Hepatocyte (in vitro differentiated cells): ENCODE measurements around the gene ERBB2. TPM values are rescaled to one million over a fixed set of nuclear protein-coding genes. Genes with fewer than 3 reads are reported as not detected.

Experiments used
- DNase-seq: peaks from one replicate; pipeline ENCODE4 v3.0.0-alpha.2; 2016; ENCODE audit warnings: low spot score
- H2AFZ ChIP-seq: fragments of 200-600 bp; sonication (generic); 2 replicates; pipeline ENCODE4 v1.6.0; 2016; ENCODE audit warnings: antibody characterized with exemption, mild to moderate bottlenecking
- H3K27ac ChIP-seq: fragments of 200-600 bp; sonication (generic); 2 replicates; pipeline ENCODE4 v1.5.1; 2016; ENCODE audit warnings: mild to moderate bottlenecking
- H3K27me3 ChIP-seq: fragments of 200-600 bp; sonication (generic); 2 replicates; pipeline ENCODE4 v1.6.1; 2016
- H3K36me3 ChIP-seq: fragments of 200-600 bp; sonication (generic); replicated peaks from 2 replicates; pipeline ENCODE4 v1.5.1; 2016; ENCODE audit warnings: low read depth; ENCODE audit not compliant: insufficient read depth
- H3K4me1 ChIP-seq: fragments of 200-600 bp; sonication (generic); 2 replicates; pipeline ENCODE4 v1.5.1; 2016; ENCODE audit warnings: mild to moderate bottlenecking, moderate library complexity; ENCODE audit not compliant: insufficient read depth
- H3K4me2 ChIP-seq: fragments of 200-600 bp; sonication (generic); 2 replicates; pipeline ENCODE4 v1.6.0; 2016
- H3K4me3 ChIP-seq: fragments of 200-600 bp; sonication (generic); 2 replicates; pipeline ENCODE4 v1.5.1; 2016; ENCODE audit warnings: mild to moderate bottlenecking
- H3K79me2 ChIP-seq: fragments of 200-600 bp; sonication (generic); 2 replicates; pipeline ENCODE4 v1.6.0; 2017; ENCODE audit warnings: mild to moderate bottlenecking
- H3K9me2 ChIP-seq: fragments of 200-600 bp; sonication (generic); replicated peaks from 2 replicates; pipeline ENCODE4 v1.6.0; 2017; ENCODE audit warnings: mild to moderate bottlenecking; ENCODE audit not compliant: insufficient read depth
- H3K9me3 ChIP-seq: fragments of 200-600 bp; sonication (generic); 2 replicates; pipeline ENCODE4 v1.5.1; 2016; ENCODE audit warnings: low read depth, mild to moderate bottlenecking
- H4K20me1 ChIP-seq: fragments of 200-600 bp; sonication (generic); 2 replicates; pipeline ENCODE4 v1.6.0; 2016; ENCODE audit warnings: mild to moderate bottlenecking; ENCODE audit not compliant: insufficient read depth, poor library complexity, severe bottlenecking
- EZH2 ChIP-seq: fragments of 200-600 bp; sonication (generic); IDR thresholded peaks from 2 replicates; pipeline ENCODE4 v1.6.1; 2016; ENCODE audit warnings: antibody characterized with exemption, mild to moderate bottlenecking, borderline replicate concordance
- EZH2phosphoT487 ChIP-seq: fragments of 200-600 bp; sonication (generic); IDR thresholded peaks from one replicate; pipeline ENCODE4 v1.6.1; 2018; ENCODE audit warnings: antibody characterized with exemption, mild to moderate bottlenecking, low read depth, moderate library complexity; ENCODE audit not compliant: unreplicated experiment, severe bottlenecking
- WGBS: methylation state at CpG from one replicate; pipeline ENCODE4 v1.1.6; 2016; ENCODE audit warnings: low lambda C conversion rate; ENCODE audit errors: missing lambda C conversion rate; 5-methylcytosine and 5-hydroxymethylcytosine counted together
- polyA plus RNA-seq: library from polyadenylated mRNA; unstranded; fragments of >200 nt; fragmentation: Nextera tagmentation; extraction: Ambion mirVana; gene quantifications from 2 replicates; pipeline ENCODE4 v1.2.1, GENCODE V29; 2016
- total RNA-seq: library from RNA; depleted of rRNA; stranded (reverse); fragments of >200 nt; gene quantifications from 2 replicates; pipeline ENCODE4 v1.2.3, GENCODE V29; 2014
- TF ChIP-seq, protein P1 (sequence below): fragments of 200-600 bp; sonication (generic); IDR thresholded peaks from 2 replicates; pipeline ENCODE4 v1.5.1; 2016; ENCODE audit warnings: antibody characterized with exemption, mild to moderate bottlenecking; ENCODE audit not compliant: poor library complexity

Gene ERBB2
- total and polyA plus RNA-seq, 2 experiments from 2014 or later = 76.4 to 93.1 TPM

DNA sequence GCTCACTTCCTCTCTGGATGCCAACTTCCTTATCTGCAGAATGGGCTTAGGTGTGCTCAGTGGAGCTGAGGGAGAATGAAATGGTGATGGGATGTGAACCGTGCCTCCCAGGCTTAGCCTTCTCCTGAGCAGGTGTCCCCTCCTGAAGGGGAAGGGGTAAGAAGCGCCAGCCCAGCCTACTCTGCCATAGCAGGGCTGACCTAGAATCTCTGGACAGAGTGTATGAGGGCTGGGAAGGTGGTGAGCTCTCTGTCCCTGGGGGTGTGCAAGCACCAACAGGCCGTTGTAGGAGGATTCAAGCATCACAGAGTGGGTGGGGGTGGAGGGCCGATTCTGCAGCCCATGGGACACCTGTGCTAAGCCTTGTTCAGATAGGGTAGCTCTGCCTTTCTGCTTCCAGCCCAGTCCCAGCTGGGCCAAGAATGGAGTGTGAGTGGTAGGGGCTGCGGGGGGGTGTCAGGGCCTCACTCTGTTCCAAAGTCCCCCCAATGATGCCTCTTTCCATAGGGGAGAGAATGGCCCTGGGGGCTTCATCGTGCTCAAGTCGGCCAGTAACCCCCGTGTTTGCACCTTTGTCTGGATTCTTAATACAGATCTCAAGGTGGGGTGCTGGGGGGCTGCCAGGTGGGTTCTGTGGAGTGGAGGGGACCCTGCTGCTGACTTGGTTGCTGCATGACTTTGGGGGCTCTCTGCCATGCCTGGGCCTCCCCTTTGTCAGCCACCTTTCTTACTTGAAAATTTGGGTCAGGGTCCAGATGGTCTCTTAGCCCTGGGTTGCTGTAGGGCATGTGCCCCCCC, 37.9 kb upstream of the ERBB2 start:
- WGBS = 85% methylated on average over 8 of the region's 8 CpGs
- Histone ChIP-seq H3K27ac (no peak overlapping the region), H3K36me3 (no peaks in the 10 kb centered on the region), H3K27me3 (peaks cover 3% of the 10 kb centered on the region), H4K20me1 (no peaks in the 10 kb centered on the region), H3K9me3 (no peaks in the 10 kb centered on the region), H3K4me3 (no peak overlapping the region), H3K9me2 (no peaks in the 10 kb centered on the region), H2AFZ (no peak overlapping the region), H3K4me2 (no peak overlapping the region), H3K4me1 (peaks cover 34% of the 10 kb centered on the region), H3K79me2 (no peaks in the 10 kb centered on the region)
- DNase-seq = no peak
- no peak for TF ChIP-seq EZH2
- TF ChIP-seq EZH2phosphoT487 = no peak
- TF ChIP-seq, protein P1, sequence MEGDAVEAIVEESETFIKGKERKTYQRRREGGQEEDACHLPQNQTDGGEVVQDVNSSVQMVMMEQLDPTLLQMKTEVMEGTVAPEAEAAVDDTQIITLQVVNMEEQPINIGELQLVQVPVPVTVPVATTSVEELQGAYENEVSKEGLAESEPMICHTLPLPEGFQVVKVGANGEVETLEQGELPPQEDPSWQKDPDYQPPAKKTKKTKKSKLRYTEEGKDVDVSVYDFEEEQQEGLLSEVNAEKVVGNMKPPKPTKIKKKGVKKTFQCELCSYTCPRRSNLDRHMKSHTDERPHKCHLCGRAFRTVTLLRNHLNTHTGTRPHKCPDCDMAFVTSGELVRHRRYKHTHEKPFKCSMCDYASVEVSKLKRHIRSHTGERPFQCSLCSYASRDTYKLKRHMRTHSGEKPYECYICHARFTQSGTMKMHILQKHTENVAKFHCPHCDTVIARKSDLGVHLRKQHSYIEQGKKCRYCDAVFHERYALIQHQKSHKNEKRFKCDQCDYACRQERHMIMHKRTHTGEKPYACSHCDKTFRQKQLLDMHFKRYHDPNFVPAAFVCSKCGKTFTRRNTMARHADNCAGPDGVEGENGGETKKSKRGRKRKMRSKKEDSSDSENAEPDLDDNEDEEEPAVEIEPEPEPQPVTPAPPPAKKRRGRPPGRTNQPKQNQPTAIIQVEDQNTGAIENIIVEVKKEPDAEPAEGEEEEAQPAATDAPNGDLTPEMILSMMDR = no peak

DNA sequence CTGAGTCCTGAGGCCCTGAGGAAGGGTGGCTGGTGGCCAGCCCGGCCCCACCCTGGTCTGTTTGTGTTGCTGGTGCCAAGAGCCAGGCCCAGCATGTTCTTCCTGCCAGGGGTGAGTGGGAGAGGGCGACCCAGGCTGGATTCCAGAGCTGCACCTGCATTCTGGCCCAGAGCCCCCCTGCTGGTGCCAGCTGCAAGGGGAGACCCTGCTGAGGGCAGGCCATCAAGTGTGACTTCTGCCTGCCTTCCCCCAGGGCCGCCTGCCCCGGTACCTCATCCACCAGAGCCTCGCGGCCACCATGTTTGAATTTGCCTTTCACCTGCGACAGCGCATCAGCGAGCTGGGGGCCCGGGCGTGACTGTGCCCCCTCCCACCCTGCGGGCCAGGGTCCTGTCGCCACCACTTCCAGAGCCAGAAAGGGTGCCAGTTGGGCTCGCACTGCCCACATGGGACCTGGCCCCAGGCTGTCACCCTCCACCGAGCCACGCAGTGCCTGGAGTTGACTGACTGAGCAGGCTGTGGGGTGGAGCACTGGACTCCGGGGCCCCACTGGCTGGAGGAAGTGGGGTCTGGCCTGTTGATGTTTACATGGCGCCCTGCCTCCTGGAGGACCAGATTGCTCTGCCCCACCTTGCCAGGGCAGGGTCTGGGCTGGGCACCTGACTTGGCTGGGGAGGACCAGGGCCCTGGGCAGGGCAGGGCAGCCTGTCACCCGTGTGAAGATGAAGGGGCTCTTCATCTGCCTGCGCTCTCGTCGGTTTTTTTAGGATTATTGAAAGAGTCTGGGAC, 37.1 kb upstream of the ERBB2 start:
- Histone ChIP-seq H3K27ac (no peak overlapping the region), H3K4me3 (no peak overlapping the region), H3K4me2 (peak overlapping the region; percentile 51), H3K9me3 (no peaks in the 10 kb centered on the region), H3K36me3 (no peaks in the 10 kb centered on the region), H2AFZ (no peak overlapping the region), H3K9me2 (no peaks in the 10 kb centered on the region), H4K20me1 (no peaks in the 10 kb centered on the region), H3K4me1 (peaks cover 40% of the 10 kb centered on the region), H3K79me2 (no peaks in the 10 kb centered on the region), H3K27me3 (peaks cover 3% of the 10 kb centered on the region)
- no peak for DNase-seq
- TF ChIP-seq EZH2phosphoT487 (no peak), EZH2 (no peak)
- TF ChIP-seq, protein P1 = no peak
- WGBS = 90% methylated on average over 22 of the region's 22 CpGs

DNA sequence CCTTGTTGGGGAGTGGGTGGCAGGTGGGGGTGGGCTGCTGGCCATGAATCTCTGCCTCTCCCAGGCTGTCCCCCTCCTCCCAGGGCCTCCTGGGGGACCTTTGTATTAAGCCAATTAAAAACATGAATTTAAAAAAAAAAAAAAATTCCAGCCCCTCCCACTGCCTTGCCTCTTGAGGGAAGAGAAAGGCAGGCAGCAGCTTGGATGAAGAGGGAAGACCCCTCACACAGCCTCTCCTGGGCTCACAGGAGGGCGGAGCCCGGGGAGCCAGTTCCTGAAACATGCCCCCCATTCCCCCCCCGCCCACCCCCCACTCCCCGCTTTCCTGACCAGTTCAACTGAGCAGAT, 36.5 kb upstream of the ERBB2 start:
- H3K4me1 ChIP-seq = peaks cover 46% of the 10 kb centered on the region
- no peaks in the 10 kb centered on the region for H3K9me2 ChIP-seq
- H3K9me3 ChIP-seq = no peaks in the 10 kb centered on the region
- peak overlapping the region; percentile 51 for H3K4me2 ChIP-seq
- H4K20me1 ChIP-seq = no peaks in the 10 kb centered on the region
- H2AFZ ChIP-seq = no peak overlapping the region
- no peak overlapping the region for H3K4me3 ChIP-seq
- 70% methylated on average over 3 of the region's 4 CpGs for WGBS
- TF ChIP-seq EZH2phosphoT487 (no peak), EZH2 (no peak)
- TF ChIP-seq, protein P1 = no peak
- no peaks in the 10 kb centered on the region for H3K79me2 ChIP-seq
- H3K36me3 ChIP-seq = no peaks in the 10 kb centered on the region
- no peak overlapping the region for H3K27ac ChIP-seq
- DNase-seq = no peak
- H3K27me3 ChIP-seq = peaks cover 3% of the 10 kb centered on the region
